Measurements from ENCODE around the gene SYNC. TPM values are rescaled to one million over a fixed set of nuclear protein-coding genes. Genes with fewer than 3 reads are reported as not detected.

Gene SYNC
- total and polyA plus RNA-seq, 2 donors (not counting 1 experiment from before 2014, with no cell fraction given): 50.9 to 58.1 TPM

DNA sequence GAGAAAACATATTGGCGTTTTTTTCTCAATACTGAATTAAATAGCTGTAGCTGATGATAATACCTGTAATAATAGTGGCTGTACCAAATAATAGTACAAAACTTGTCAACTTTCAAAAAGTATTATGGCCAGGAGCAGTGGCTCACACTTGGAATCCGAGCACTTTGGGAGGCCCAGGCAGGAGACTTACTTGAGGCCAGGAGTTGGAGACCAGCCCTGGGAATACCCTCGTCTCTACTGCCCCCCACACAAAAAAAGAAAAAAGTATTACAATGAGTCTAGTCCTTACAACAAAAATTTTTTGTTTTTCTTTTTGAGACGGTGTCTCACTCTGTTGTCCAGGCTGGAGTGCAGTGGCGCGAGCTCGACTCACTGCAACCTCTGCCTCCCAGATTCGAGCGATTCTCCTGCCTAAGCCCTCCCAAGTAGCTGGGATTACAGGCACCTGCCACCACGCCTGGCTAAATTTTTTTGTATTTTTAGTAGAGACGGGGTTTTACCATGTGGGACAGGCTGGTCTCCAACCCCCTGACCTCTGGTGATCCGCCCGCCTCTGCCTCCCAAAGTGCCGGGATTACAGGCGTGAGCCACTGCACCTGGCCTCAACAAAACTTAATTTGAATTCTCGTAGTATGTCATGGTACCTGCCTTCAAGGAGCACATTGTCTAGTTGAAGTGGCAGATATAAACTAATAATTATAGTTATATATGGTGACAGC is 50.2 kb downstream of the SYNC start:
- H3K9ac ChIP-seq (ENCODE audit: insufficient read depth, low read length): no peak overlapping the region
- no peak for DNase-seq (ENCODE audit: low read depth in 2 of 2)
- H3K27me3 ChIP-seq (ENCODE audit: control insufficient read depth, insufficient read depth, low read length): no peaks in the 10 kb centered on the region
- H2AFZ ChIP-seq (ENCODE audit: low read length): no peak overlapping the region
- no peaks in the 10 kb centered on the region for H3K9me3 ChIP-seq (ENCODE audit: control insufficient read depth, insufficient read depth, low read depth, low read length)
- TF ChIP-seq EZH2 (IDR thresholded peaks at IDR 0.05; ENCODE audit: low read length, missing control alignments): no peak
- no peak for TF ChIP-seq CTCF (conservative IDR thresholded peaks at IDR 0.05 in 1 of 2, IDR thresholded peaks at IDR 0.05 in 1 of 2; ENCODE audit: low read depth in 1 of 2, low read length in 2 of 2)
- no peaks in the 10 kb centered on the region for H4K20me1 ChIP-seq (ENCODE audit: control insufficient read depth, extremely low read depth, insufficient read depth, low read length)
- peaks cover 2% of the 10 kb centered on the region for H3K36me3 ChIP-seq (ENCODE audit: control insufficient read depth, insufficient read depth, low read length)
- H3K79me2 ChIP-seq (ENCODE audit: control insufficient read depth, insufficient read depth, low read length): peaks cover 65% of the 10 kb centered on the region
- peak overlapping the region; percentile 64 for H3K4me2 ChIP-seq (ENCODE audit: extremely low read depth, insufficient read depth, low read length)
- H3K27ac ChIP-seq (ENCODE audit: insufficient read depth, low read length): peak overlapping the region; percentile 98
- H3K4me3 ChIP-seq (replicated peaks in 1 of 4; ENCODE audit: control extremely low read depth in 1 of 4, insufficient read depth in 1 of 4, low read depth in 3 of 4, low read length in 4 of 4): peak overlapping the region; percentile 64 to 94 (median 80)
- peaks cover 2% of the 10 kb centered on the region for H3K4me1 ChIP-seq (ENCODE audit: control insufficient read depth, extremely low read depth, insufficient read depth, low read length)

DNA sequence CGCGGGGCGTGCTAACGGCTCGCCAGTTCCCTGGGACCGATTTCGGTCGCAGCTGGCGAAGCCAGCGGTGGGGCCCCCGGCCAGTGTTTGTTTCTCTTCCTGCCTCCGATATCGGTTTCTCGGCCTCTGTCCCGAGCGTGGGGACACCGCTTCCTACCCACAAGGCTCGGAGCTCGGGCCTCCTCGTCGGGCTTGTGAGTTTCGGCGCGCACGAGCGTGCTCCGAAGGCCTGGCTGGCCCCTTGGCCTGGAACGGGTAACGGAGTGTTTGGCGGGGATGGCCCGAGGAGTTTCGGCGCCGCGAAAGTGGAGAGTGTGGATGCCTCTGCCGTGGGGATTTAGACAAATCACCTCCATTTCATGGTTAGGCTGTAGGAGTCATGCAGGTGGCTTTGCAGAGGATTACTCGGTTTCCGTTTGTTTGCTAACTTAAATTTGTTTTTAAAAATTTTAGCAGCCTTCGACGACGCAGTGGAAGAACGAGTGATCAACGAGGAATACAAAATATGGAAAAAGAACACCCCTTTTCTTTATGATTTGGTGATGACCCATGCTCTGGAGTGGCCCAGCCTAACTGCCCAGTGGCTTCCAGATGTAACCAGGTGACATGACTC is 51.0 kb downstream of the SYNC start:
- no peak for TF ChIP-seq EZH2 (IDR thresholded peaks at IDR 0.05; ENCODE audit: low read length, missing control alignments)
- no peak for TF ChIP-seq CTCF (conservative IDR thresholded peaks at IDR 0.05 in 1 of 2, IDR thresholded peaks at IDR 0.05 in 1 of 2; ENCODE audit: low read depth in 1 of 2, low read length in 2 of 2)
- peaks cover 2% of the 10 kb centered on the region for H3K4me1 ChIP-seq (ENCODE audit: control insufficient read depth, extremely low read depth, insufficient read depth, low read length)
- peaks cover 60% of the 10 kb centered on the region for H3K79me2 ChIP-seq (ENCODE audit: control insufficient read depth, insufficient read depth, low read length)
- no peaks in the 10 kb centered on the region for H3K27me3 ChIP-seq (ENCODE audit: control insufficient read depth, insufficient read depth, low read length)
- peak overlapping the region; percentile 98 for H3K27ac ChIP-seq (ENCODE audit: insufficient read depth, low read length)
- H3K4me2 ChIP-seq (ENCODE audit: extremely low read depth, insufficient read depth, low read length): peak overlapping the region; percentile 64
- peak overlapping the region; percentile 64 to 94 (median 80) for H3K4me3 ChIP-seq (replicated peaks in 1 of 4; ENCODE audit: control extremely low read depth in 1 of 4, insufficient read depth in 1 of 4, low read depth in 3 of 4, low read length in 4 of 4)
- no peak for DNase-seq (ENCODE audit: low read depth in 2 of 2)
- no peak overlapping the region for H2AFZ ChIP-seq (ENCODE audit: low read length)
- H3K9ac ChIP-seq (ENCODE audit: insufficient read depth, low read length): peak overlapping the region; percentile 92
- H3K9me3 ChIP-seq (ENCODE audit: control insufficient read depth, insufficient read depth, low read depth, low read length): no peaks in the 10 kb centered on the region
- no peaks in the 10 kb centered on the region for H4K20me1 ChIP-seq (ENCODE audit: control insufficient read depth, extremely low read depth, insufficient read depth, low read length)
- H3K36me3 ChIP-seq (ENCODE audit: control insufficient read depth, insufficient read depth, low read length): peaks cover 2% of the 10 kb centered on the region

DNA sequence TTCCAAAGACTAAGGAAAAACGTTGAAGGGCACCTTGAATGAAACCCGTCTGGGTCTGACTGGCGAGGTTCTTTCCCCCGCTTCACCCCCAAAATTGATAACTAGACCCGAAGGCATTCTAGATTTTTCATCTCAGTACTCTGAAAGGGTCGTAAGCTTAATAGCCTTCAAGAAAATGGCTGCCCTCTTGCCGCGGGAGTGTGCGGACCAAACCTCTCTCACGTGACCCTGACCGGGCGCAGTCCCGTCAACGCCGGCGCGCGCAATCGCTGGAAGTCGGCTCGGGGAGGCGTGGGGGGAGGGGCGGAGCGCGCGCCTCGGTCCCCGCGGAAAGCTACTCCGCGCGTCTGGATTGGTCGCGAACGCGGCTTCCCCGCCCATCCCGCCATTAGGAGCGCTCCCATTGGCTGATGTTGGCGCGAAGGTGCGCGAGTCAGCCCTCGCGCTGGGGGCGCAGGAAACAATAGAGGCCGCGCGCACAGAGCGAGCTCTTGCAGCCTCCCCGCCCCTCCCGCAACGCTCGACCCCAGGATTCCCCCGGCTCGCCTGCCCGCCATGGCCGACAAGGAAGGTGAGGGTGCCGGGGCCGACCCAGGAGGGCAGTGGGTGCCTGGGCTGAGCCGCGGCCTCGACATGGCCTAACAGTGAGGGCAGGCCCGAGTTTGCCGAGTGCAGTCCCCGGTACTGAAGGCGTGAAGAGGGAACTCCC is 51.7 kb downstream of the SYNC start, which contains the start of gene RBBP4:
Gene RBBP4, plus strand, starts transcription at position 457 of the 709 bp plus-strand sequence. Its CDS starts 99 bp downstream, at position 556.
- Histone ChIP-seq H3K79me2 (ENCODE audit: control insufficient read depth, insufficient read depth, low read length) (peaks cover 58% of the 10 kb centered on the region), H4K20me1 (ENCODE audit: control insufficient read depth, extremely low read depth, insufficient read depth, low read length) (no peaks in the 10 kb centered on the region), H3K27me3 (ENCODE audit: control insufficient read depth, insufficient read depth, low read length) (no peaks in the 10 kb centered on the region), H3K4me3 (replicated peaks in 1 of 4; ENCODE audit: control extremely low read depth in 1 of 4, insufficient read depth in 1 of 4, low read depth in 3 of 4, low read length in 4 of 4) (peak within 1 kb of the TSS; percentile 78 to 99 (median 80)), H3K9ac (ENCODE audit: insufficient read depth, low read length) (peak within 1 kb of the TSS; percentile 92), H3K4me1 (ENCODE audit: control insufficient read depth, extremely low read depth, insufficient read depth, low read length) (peaks cover 2% of the 10 kb centered on the region), H3K36me3 (ENCODE audit: control insufficient read depth, insufficient read depth, low read length) (peaks cover 2% of the 10 kb centered on the region), H3K9me3 (ENCODE audit: control insufficient read depth, insufficient read depth, low read depth, low read length) (no peaks in the 10 kb centered on the region), H2AFZ (ENCODE audit: low read length) (peak within 1 kb of the TSS; percentile 93), H3K4me2 (ENCODE audit: extremely low read depth, insufficient read depth, low read length) (peak within 1 kb of the TSS; percentile 97), H3K27ac (ENCODE audit: insufficient read depth, low read length) (peak within 1 kb of the TSS; percentile 98)
- DNase-seq (ENCODE audit: low read depth in 2 of 2): peak; percentile 96 to 98
- TF ChIP-seq EZH2 (IDR thresholded peaks at IDR 0.05; ENCODE audit: low read length, missing control alignments) (no peak), CTCF (conservative IDR thresholded peaks at IDR 0.05 in 1 of 2, IDR thresholded peaks at IDR 0.05 in 1 of 2; ENCODE audit: low read depth in 1 of 2, low read length in 2 of 2) (no peak)
